GM19452 (cell line): Measurements from ENCODE around the gene KCNQ1.

Experiments
- ATAC-seq: cut with Tn5 transposase; IDR thresholded peaks from one replicate; pipeline ENCODE4 v1.9.1; 2021; ENCODE audit not compliant: unreplicated experiment

The KCNQ1 gene

DNA sequence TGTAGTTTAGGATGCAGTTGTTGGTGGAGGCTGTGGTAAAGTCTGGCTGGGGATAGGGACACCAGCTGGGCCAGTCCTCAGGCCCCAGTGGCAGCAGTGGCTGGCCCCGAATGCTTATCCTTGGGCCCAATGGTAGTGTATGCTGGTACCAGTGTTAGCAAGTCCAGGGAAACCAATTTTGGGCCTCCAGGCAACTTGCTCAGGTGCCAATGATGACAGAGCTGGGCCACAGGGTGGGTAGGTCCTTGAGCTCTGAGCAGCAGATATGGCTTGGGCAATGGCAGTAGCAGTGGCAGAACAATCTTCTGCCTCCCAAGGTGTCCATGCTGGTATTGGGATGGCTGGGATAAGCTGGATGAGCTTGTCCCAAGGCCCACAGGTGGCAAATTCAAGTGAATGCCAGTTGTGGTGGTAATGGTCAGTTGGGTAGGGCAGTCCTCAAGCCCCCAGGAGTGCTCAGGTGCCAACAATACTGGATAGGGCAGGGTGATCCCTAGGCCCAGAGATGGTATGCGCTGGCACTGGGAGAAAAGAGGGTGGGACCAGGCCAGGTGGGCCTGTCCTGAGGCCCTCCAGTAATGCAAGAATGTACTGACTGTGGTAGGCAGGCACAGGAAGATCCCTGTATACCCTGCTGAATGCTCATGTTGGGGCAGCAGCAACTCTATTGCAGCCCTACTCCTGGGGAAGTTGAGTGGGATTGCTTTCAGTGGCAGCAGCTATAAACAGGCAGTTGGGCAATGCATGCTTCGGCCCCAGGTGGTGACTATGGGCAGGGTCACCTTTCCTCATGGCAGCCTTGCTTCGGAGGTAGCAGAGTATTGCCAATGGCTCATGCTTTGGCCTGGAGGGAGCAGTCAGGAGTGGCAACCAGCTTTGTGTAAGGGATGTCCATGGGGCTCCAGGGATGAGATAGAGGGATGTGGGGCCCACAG is 200.3 kb downstream of the KCNQ1 start:
- ATAC-seq, result no peak

DNA sequence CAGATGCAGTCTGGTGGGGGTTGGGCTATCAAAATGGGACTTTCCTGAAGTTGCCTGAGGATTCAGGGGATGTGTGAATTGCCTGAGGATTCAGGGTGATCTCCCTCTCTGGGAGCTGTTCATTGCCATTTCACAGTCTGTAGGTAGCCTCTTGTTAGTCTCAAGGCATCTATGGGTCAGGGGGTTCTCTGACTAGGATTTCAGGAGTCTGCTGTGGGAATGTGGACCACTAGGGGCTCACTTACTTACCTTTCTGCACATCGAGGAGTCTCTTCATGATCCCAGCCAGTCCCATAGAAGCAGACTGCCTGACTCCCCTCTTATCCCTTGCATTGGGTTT is 200.9 kb downstream of the KCNQ1 start:
- no peak for ATAC-seq

DNA sequence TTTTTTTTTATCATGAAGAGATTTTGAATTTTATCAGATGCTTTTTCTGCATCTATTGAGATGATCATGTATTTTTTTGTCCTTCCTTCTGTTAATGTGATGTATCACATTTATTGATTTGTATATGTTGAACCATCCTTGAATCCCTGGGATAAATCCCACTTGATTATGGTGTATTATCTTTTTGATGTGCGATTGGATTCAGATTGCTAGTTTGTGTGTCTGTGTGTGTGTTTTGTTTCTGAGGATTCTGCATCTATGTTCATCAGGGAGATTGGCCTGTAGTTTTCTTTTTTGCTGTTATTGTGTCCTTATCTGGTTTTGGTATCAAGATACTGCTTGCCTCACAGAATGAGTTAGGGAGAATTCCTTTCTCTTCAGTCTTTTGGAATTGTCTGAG is 202.4 kb downstream of the KCNQ1 start:
- ATAC-seq, result no peak

DNA sequence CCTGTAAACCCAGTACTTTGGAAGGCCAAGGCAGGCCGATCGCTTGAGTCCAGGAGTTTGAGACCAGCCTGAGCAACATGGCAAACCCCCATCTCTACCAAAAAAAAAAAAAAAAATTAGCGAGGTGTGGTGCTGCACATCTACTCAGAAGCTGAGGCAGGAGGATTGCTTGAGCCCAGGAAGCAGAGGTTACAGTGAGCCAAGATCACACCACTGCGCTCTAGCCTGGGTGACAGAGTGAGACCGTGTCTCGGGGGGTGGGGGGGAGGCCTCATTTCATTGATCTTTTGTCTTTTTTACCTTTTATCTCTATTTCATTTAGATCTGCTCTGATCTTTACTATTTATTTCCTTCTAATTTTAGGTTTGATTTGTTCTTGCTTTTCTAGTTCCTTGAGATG is 203.1 kb downstream of the KCNQ1 start:
- ATAC-seq, result no peak

DNA sequence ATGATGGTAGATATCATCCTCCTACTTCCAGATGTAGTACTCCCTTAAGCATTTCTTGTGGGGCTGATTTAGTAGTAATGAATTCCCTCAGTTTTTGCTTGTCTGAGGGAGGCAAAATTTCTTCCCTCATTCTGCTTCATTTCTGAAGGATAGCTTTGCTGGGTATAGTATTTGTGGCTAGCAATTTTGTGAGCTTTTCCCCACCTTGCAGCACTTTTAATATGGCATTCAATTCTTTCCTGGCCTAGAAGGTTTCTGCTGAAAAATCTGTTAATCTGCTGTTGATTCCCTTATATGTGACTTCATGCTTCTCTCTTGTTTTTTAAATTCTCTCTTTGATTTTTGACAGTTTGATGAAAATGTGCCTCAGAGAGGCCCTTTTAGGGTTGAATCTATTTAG is 204.6 kb downstream of the KCNQ1 start:
- ATAC-seq, result no peak

DNA sequence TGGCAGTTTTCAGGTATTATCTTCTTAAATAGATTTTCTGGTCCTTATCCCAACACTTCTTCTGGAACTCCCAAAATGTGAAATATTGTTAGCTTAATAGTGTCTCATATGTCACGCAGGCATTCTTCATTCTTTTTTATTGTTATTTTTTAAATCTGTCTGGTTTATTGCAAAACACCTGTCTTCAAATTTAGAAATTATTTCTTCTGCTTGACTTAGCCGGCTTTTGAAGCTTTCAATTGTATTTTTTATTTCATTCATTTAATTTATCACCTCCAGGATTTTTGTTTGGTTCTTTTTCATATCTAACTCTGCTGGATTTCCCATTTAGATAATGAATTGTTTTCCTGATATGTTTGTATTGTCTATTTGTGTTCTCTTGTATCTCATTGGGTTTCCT is 205.0 kb downstream of the KCNQ1 start:
- ATAC-seq, result no peak

DNA sequence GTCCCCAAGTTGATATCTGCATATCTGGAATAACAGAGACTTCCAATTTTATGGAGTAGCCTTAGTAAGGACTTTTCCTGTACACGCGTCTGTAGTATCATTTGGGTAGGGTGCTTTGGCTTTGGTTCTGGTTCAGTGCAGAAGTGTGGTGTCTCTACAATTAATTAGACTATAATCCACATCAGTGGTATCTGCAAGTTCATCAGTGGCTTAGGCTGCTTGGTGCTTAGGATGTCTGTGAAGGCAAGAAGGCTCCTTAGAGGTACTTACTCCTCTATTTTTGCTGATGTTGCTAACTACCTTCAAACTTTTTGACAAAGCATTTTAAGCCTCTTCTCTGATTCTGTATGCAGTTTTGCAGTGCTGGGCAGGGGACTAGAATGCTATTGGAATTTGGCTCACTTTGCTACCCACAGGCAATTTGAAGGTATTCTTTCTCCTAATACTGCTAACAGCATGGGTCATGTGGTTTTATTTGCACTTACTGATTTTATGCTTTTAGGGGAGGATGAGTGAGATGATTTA is 205.6 kb downstream of the KCNQ1 start:
- ATAC-seq, result no peak

DNA sequence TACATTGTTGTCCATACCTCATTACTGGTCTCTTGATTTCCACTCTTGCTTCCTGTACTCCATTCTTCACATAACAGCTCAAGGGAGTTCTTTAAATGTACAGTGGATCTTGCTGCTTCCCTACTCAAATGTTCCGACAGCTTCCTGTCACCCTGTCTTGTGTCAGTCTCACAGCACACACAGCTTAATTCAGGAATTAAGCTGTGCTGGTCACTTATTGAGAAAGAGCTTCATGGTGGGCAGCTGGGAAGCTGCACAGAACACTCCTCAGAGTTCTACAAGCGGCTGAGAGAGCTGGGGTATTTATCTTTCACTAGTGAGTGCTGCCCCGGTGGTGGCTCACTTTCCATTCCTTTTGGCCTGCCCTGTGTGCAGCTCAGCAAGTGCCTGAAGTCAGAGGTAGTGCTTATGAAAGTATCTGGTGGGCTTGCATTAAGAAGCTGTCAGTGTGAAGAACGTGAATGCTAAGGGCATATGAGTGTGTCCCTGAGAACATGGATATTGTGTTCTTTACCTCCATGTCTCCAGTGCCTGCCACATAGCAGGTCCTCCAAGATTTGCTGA is 206.3 kb downstream of the KCNQ1 start:
- no peak for ATAC-seq

DNA sequence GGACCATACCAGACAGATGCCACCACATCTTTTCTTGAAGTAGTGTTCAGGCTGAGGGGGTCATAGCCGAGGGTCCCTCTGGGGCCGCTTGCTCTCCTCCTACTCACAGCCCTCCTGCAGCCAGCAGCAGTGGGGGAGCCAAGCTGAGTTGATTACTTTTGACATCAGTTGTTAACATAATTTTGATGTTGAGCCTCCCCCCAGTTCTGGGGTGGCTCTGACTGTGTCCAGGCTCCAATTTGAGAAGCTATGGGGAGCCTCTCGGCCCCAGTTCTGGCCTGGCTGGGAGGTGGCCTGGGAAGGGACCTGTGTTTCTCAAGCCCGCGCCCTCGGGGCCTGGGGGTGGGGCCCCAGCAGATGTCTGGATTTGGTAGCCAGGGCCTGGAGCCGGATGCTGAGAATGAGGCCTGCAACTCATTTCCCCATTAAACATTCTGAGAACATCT is 207.0 kb downstream of the KCNQ1 start:
- ATAC-seq, result no peak

DNA sequence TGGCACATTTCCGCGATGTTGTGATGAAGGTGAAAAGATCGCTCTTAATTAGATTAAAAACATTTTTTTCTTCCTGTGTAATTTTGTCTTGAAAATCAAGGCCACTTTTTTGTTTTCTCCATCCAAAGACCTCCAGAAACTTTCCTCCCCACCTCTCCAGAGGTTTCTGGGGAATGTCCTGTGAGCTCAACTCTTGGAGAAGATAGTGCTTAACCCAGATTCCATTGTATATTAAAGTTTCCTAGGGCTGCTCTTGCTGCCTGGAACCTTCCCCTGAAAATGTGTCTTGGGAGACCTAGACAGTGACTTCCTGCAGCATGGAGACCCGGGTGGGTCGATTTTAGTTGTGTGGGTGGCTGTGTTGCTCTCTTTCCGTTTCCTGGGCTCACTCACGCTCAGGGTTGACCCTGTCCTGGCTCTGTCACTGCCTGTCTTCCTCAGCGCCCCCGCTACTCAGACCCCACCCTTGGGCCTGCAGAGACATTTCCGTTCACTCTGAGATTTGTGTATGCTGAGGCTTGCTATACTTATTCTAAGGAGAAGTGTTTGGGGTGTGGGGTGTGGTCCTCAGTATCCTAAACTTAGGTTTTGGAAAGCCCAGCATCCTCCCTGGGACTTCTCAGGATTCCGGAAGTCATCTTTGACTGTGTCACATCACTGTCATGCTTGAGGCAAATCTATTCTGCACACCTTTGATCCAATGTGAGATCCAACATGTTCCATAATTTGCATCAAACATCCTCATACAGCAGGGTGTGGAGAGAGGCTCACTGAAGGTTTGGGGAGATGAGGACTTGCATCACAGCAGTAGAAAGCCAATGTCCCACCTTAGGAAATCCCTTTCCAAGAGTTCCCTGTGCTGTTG is 207.8 kb downstream of the KCNQ1 start:
- ATAC-seq, result no peak

DNA sequence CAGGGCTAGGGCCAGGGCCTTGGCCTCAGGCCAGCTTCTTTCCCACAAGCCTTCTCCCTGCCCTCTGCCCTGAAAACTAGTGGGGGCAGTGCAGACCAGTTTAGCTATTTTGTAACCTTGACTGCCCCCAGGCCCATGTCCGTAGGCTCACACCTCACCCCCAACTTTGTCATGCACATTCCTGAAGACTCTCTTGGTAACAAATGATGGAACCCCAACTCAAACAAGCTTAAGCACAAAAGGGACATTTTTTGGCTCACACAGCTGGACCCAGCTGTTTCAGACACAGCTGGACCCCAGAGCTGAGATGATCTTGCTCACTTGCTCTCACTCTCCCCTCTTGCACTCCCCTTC is 208.4 kb downstream of the KCNQ1 start:
- no peak for ATAC-seq

DNA sequence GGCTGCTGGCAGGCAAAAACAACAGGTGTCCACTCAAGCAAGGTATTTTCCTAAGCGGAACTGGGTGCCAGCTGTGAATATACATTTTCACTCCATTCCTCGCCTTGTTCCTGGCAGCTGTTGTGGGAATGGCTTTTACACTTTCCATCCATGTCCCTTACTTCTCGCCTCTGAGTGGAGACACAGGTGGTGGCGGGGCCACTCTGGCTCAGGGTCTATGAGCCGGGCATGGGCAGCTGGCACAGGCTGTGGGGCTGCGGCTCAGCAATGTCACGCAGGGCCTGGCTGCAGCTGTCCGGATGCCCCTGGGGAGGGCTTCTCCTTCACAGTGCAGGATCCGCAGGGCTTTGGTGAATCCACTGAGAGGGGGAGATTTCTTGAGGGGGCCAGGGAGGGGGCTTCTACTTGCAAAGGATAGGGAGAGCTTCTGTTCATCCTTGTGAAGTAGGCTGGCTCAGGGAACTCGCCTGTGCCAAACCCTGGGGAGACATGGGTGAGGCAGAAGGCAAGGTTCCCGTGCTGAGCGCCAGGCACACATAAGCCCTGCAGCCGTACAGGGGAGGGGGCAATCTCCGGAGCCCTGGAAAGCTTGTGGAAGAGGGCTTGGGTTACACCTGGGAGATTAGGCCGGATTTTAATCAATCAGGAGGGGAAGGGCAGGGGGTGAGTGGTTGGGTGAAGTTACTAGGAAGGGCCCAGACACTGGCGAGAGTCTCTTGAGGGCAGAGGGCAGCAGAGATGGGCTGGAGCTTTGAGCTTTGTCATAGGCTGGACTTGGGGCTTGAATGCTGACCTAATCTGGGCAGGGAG is 209.3 kb downstream of the KCNQ1 start:
- no peak for ATAC-seq

DNA sequence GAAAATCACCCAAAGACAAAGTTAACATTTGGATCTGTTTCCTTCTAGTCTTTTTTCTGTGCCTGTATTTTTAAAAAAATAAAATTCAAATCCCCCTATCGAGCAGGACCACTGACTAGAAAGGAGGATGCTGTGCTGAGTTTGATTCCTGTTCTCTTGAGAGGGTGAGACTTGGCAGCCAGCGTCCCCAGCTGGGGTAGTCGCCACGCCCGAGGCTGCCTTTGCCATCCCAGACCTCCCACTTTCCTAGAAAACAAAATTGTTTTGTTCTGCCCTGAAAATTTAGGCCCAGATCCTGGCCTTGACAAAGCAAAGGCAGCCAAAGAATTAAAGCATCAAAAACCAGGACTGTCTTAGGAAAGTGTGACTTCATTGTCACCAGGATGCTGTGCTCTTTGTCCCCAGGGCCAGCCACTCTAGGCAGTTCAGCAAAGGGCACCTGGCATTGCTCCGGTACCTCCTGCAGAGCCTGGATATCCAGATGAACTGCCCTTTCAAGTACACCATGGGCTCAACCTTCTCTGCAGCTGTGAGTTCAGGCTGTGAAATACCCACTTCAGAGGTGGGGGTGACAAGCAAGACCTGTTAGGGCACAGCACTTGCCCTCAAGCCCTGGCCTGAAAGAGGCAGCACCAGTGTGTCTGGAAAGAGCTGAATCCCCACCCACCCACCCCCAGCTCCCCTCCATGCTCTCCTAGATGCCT is 210.4 kb downstream of the KCNQ1 start:
- ATAC-seq, result no peak

DNA sequence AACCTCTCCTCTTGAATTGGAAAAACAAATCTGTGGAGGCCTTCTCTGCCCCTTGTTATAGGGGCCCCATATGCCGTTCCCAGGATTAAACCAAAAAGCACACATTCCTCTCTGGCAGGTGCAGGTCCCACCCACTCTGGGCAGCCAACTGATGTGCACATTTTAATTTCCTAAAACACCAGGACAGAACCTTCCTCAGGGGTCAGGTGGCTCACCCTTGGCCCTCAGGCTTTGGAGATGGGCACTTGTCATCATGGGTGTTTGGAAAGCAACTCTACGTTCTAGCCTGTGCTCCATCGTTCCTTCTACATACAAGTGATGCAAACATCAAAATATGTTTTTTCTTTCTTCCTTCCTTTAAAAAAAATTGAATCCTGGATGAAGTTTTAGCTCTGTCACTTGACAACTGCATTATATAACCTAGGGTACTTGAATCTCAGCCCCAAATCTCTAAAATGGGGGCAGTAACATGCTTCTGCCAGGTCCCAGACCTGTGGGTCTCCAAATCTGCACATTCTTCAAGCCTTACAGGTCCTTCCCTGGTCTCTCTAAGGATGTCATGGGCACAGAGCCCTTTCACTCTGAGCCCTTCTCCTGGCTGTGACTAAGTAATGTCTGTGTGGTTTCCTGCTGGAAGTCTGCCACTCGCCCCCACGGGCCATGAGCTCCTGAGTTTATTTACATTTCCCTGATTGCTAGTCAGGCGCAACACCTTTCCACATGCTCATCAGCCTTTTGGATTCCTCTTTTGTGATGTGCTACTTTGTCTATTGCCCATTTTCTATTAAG is 211.2 kb downstream of the KCNQ1 start:
- ATAC-seq, result no peak

DNA sequence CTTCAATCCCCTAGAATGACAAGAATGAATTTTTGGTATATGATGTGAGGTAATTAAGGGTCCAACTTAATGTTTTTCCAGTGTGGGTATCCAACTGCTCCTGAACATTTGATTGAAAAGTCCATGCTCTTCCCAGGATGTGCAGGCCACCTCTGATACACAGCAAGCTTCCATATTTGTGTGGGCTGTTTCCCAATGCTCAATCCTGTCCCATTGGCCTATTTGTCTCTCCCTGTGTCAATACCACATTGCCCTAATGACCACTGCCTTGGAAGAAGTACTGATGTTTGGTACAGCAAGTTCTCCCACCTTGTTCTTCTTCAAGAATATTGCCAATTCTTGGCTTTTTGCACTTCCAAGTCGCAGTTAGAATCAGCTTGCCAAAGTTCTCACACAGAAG is 212.1 kb downstream of the KCNQ1 start:
- no peak for ATAC-seq

DNA sequence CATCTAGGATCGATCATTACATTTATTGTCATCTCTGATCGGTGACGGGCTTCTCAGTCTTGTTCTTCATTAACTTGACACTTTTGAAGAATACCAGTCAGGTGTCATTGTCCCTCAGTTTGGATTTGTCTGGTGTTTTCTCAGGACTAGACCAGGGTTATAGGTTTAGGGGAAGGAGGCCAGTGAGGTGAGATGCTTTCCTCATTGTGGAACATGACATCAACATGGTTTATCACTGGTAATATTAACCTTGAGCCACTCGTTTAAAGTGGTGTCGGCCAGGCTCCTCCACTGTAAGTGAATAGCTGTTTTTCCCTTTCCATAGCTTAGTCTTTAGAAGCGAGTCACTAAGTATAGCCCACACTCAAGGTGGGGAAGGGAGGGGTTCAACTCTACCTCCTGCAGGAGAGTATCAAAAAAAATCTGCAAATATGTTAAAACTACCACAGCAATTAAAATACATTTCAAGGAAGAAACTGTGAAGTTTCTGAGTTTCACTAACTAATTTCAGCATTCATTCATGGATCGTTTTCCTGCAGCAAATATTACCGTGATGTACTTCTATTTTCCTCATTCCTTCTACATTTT is 213.0 kb downstream of the KCNQ1 start:
- ATAC-seq, result no peak

DNA sequence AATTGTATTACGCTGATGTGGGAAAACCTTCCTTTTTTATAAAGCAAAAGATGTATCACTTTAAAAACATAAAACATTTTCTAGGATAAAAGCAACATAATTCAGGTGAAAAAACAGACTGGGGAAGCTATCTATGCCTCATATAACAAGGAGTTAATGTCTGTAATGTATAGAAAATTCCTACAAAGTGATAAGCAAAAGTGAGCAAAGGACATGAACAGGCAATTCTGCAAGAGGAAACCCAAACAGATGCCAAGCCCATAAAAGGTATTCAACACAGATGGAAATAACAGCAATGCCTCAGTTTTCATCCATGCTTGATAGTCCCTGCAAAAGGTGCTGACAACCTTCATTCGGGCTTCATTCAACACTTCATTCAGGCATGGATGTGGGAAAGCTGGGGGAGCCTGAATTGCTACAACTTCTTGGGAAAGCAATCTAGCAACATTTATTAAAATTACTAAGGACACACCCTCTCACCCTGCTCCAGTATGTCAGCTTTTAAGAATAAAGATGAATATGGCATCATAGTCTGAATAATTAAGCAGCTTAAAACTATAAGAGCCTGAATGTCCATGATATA is 215.6 kb downstream of the KCNQ1 start:
- ATAC-seq, result no peak

DNA sequence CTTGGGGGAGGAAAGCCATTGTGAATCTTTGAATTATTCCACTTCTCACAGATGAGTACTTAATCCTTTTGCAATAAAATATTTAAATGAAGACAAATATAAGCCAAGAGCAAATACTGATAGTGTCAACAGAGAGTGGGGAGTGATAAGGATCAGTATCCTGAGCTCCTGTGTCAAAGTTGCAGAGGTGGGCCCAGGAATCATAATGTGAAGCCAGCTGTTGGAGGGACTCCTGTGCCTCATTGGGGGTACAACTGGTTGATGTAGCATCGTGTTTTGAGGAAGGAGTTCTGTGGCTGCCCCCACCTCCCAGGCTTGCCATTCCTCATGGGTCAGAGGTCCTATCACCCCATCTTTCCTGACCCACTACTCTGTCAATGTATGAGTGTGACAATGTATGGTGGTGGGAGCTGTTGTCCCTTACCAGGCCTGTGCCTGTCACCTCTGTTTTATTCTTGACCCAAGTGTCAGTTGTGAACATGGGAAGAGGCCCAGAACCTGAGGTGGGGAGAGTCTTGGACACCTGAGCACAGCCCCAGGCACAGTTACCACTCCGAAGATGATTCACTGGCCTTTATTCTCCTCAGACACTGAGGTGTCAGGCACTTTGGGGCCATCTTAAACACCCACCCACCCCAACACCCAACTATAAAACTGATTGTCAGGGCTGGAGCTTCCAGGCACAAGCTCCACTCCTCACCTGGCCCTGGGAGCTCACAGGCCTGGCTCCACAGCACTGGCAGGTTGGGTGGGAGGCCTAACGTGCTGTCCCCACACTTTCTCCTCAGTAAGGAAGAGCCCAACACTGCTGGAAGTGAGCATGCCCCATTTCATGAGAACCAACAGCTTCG is 216.6 kb downstream of the KCNQ1 start:
- no peak for ATAC-seq
